Colon (tissue), 2 donors: ENCODE data around the gene RHBDD1.

Source experiments
- FAIRE-seq: peaks from 2 replicates; lab custom pipeline; 2012; peaks lifted over from hg19 to GRCh38; lab: Jason Lieb, UNC
- donor health status: control.
- donor health status: control.

RHBDD1 gene

GRCh38 chr2:226845386-226846116, 9.7 kb downstream of the RHBDD1 start:
- FAIRE-seq, result no peak

DNA sequence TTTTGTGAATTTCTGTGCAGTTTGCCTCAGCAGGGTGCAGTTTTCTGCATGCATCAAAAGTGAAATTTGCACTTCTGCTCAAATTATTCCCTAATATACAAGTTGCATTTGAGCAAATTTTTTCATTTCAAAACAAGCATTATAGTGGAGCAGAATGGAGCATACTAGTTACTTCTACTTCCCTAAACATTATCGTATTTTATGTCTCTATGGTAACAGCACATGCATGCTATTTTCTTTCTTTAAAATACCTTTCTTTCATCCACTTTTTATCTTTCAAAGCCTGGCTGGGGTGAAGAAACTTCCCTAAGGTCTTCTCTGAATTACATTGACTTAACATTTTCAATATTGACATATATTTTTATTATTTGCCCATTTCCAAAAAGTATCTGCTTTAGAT, 11.2 kb downstream of the RHBDD1 start:
- no peak for FAIRE-seq

DNA sequence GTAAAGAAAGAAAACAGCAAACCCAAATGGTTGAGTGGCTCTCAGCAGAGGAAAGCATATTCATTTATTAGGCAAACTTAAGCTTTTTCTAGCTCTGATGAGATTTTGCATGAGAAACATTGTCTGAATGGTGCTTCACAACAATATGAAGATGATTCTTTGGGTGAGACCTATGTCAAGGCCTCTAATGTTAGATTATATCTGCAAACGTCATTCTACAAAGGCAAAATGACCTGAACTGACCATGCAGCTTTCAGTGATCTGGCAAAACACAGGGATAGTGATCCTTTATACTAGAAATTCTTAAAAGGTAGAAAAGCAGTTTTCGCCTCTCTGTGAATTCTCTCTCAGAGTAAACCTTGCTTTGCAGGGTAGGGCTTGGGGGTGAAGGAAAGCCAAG, 11.7 kb downstream of the RHBDD1 start:
- no peak for FAIRE-seq

- FAIRE-seq, result no peak
These were observed 13.5 kb downstream of the RHBDD1 start for GRCh38 chr2:226849349-226849748.

GRCh38 chr2:226850024-226850423, 14.2 kb downstream of the RHBDD1 start:
- FAIRE-seq, result no peak

DNA sequence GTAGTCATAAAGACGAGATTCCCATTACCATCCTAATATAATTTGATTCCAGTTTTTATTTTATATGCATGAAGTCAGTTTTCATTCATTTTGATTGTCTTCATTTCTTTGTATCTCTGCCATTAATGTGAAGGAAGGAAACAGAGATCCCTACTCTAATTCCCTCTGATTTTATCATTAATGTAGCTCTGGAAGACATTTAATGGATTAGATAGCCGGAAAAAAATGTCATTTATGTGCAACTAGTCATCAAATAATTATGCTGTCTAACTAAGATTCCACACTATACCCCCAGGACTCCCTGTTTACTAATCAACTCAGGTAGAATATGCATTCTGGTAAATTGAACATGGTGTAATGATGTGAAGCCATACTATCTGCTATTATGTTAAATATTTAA, 19.9 kb downstream of the RHBDD1 start:
- no peak for FAIRE-seq

- no peak for FAIRE-seq
These were observed 24.2 kb downstream of the RHBDD1 start for GRCh38 chr2:226860087-226860486.

GRCh38 chr2:226862623-226863022, 26.8 kb downstream of the RHBDD1 start:
- FAIRE-seq, result no peak

- FAIRE-seq, result no peak
These were observed 29.4 kb downstream of the RHBDD1 start for GRCh38 chr2:226865273-226865672.

DNA sequence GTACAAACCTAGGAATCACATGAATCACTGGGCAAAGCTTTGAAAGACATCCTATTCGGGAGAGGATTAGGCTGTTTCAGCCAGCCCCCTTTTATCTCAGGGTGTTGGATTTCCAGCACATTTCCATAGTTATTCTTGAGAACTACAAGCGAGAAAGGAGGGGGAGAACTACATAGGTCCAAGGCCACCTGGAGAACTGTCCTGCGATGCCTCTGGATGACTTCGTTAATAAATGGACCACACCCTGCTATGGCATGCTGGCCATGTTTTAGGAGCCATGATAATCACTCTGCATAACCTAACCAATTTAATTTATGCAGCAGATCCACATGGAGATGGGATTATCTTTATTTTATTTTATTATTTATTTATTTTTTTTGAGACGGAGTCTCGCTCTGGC, 29.9 kb downstream of the RHBDD1 start:
- no peak for FAIRE-seq

DNA sequence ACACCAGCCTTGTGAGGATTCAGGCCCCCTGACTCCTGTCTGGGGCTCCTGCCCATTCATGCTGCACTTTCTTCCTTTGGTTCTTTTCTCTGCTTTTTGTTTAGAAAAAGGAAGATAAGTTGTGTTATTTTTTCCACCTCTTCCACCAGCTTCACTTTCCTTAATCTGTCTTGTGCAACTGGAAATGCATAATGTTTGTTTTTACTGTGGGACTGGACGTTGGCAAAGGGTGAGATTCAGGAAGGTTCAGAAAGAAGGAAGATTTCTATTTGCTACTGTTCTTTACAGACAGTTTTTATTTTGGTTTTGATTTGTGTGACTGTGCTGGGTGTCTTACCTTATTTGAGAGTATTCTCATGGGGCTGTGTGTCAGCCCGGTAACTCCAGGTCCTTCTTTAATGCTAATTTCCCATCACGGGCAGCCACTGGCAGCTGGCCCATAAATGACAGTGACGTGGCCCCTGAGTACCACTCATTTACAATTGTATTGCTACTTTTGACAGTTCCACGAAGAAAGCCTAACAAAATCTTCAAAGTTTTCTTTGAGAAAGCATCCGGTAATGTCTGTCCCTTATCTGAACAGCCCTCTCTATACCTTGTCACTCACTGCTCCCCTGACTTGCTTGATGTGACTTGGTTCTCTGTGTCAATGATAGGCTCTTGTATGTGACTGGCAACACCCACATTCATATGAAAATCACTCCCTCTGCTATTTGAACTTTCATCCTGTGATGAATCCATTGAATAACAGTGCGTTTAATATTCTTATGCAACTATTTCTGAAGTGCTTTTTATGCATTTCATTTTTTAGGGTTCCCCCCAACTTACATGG, 32.7 kb downstream of the RHBDD1 start:
- no peak for FAIRE-seq

DNA sequence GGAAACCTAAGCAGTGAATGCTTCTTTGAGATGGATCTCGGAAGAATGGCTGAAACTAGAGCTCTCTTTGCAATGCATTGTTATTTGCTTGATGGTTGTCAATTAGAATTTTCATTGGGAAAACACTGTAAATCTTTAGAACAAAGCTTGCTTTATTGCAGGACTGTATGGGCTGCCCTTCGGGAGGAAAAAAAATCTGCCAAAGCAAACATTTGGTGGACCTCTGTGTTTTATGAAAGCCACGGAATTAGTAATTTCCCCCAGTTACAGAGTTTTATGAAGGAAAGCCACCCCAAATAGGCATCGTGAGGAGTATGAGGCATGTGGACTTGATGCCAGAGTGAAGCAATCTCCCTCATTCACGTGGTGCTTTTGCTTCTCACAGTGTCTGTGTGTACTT, 33.5 kb downstream of the RHBDD1 start:
- FAIRE-seq, result no peak

GRCh38 chr2:226873051-226873620, 37.3 kb downstream of the RHBDD1 start:
- FAIRE-seq, result no peak

DNA sequence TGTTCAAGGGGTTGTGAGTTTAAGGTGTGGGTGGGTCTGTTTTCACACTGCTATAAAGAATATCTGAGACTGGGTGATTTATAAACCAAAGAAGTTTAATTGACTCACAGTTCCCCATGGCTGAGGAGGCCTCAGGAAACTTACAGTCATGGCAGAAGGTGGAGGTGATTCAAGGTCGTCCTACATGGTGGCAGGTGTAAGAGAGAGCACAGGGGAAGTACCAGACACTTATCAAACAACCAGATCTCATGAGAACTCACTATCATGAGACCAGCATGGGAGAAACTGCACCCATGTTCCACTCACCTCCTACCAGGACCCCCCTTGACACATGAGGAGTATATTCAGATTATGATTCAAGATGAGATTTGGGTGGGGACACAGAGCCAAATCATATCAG, 38.0 kb downstream of the RHBDD1 start:
- no peak for FAIRE-seq

GRCh38 chr2:226874749-226875148, 38.9 kb downstream of the RHBDD1 start:
- no peak for FAIRE-seq

DNA sequence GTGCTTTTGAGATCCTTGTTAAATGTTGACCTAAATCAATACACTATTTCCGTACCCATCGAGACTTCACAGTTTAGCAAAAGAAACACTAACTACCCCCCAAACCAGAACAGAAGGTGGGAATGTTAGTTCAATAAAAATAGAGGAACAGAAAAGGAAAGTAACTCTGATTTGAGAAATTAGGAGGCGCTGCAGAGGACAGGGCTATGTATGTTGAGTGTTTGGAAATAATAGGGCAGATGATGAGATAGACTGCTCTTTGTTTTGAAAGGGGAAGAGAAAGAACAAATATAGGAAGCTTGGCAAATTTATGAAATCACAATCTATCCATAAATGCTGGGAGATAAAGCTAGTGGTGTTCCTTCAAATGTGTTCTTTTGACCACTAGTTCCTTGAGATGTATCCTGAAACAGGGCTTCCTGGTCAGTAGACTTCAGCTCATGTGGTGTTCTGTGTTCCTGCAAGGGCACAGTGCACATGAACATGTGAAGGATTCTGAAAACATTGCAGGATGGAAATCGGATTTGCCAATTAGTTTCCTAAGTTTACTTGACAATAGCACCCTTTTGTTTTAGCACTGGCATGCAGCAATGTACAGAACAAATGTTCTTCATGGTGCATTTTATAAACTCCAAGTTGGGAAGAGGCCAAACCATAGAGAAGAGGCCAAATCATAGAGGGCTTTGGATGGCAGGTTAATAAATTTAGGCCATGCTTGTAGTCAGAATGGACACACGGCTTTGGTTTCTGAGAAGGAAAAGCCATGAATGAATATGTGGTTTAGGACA, 39.8 kb downstream of the RHBDD1 start:
- FAIRE-seq, result no peak

- no peak for FAIRE-seq
These were observed 41.6 kb downstream of the RHBDD1 start for GRCh38 chr2:226877491-226877890.

DNA sequence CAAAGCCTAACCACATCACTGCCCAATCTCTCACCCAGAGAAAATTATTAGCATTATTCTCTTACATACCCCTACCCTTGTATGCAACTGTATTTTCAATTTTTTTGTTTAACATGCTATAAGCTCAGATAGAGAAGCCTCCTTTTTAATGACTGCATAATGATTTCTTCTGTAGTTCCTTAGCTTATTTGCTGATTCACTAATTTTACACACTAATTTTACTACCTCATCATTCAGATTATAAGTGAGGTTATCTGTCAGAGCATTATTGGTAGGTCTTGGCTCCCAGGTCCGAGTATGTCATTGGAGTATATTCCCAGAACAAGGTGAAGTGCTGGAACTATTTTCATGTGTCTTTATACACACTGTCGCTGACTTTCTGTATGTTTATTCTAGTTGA, 45.4 kb downstream of the RHBDD1 start:
- FAIRE-seq, result no peak

DNA sequence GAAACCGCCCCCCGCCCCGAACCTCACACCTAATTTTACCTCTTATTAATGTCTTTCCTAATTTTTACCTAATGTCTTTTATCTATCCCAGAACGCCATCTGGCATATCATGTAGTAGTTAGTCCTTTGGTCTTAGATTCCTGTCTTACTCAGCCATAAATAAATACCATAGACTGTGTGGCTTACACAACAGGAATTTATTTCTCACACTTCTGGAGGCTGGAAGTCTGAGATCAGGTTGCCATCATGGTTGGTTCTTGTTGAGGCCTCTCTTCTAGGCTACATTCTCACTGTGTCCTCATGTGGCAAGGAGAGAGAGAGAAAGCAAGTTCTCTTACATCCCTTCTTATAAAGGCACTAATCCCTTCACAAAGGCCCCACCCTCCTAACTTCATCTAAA, 46.8 kb downstream of the RHBDD1 start:
- FAIRE-seq, result no peak

DNA sequence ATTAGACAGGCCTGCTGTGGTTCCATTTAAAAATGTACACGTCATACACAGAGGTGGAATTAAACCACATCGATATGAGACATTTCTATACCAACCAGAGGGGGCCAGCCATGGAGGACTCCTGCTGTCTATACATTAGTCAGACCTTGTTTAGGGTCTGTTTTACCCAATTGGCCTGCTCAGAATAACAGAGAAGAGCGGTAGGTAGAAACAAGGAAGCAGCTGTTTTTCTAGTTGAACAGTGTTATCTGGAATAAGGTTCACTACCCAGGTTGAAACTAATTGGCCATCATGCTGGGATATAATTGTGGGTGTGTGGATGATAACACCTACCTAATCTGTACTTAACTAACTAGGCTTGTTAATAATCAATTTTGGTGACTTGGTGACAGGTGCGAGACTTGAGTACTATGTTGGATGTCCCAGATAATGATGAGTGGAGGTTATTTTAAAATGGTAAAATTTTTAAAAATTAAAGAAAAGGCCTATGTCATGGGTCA, 47.5 kb downstream of the RHBDD1 start:
- FAIRE-seq, result no peak

DNA sequence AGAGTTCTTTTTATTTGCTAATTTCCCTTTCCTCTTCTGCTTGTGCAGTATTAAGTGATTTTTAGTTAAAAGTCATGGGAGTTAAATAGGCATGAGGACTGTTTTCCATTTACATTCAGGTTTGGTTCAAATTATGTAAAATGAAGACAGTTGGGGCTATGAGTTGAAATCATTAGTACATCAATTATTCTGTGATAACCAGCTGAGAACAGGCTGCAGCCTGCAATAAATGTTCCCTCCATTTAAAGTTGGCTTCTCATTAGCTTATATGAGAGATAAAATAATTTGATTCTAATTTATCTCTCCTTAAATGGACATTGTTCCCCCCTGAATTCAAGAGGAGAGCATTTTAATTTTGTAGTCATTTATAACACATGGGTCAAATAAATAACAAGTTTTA, 48.3 kb downstream of the RHBDD1 start:
- FAIRE-seq, result no peak

DNA sequence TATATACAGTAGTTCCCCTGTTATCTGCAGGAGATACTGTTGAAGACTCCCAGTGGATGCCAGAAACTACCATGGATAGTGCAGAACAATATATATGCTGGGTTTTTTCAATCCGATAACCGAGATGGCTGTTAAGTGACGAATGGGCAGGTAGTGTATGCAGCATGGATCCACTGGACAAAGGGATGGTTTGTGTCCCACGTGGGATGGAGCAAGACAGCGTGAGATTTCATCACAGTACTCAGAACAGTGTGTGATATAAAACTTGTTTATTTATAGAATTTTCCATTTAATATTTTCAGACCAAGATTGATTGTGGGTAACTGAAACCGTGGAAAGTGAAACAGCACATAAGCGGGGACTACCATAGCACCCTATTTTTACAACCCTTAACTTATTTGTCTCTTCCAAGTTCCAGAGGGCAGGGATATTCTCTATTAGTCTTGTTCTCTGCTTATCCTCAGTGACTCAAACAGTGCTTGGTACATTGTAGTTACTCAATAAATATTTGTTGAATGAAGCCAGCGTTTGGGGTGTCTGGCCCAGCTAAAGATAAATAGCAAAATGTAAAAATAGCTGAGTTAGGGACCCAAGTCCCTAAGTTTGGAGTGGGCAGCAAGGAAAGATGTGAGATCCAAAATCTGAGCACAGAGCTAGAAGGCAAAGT, 50.0 kb downstream of the RHBDD1 start:
- no peak for FAIRE-seq
